Gastroesophageal sphincter (tissue), 3 donors: ENCODE measurements around the gene CBFB.

Experiments
- POLR2AphosphoS5 ChIP-seq: sonication (generic); formaldehyde crosslinking; IDR thresholded peaks from one replicate; pipeline ENCODE4 v1.6.1; 2017; ENCODE audit warnings: antibody characterized with exemption
- TF ChIP-seq, protein P1 (sequence below), 4 experiments: fragments of 200-600 bp in 2 of 4; fragments of 450-650 bp in 2 of 4; sonication (generic) in 1 of 4; IDR thresholded peaks; one replicate each; pipeline ENCODE4 v1.5.1; 2017 to 2019; ENCODE audit warnings: antibody characterized with exemption in 4 of 4, mild to moderate bottlenecking in 2 of 4, moderate library complexity in 2 of 4

DNA sequence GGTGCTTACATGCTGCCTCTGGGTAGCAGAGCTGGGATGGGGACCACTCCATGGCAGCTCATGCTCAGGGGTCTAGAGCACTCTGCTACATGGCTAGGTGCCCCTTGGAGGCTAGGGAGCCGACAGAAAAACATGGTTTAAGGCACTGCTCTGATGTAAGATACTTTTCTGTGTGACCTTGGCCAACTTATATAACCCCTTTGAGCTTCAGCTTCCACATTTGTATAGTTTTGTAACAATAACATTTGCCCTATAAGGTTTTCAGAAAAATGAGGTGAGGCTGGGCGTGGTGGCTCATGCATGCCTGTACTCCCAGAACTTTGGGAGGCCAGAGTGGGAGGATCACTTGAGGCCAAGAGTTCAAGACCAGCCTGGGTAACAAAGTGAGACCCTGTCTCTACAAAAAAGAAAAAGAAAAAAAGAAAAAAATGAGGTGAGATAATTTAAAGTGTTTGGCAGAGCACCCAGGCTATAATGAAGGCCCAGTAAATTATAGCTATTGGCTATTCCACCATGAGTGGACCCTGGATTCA lies 37.3 kb upstream of the CBFB start:
- no peak for TF ChIP-seq POLR2AphosphoS5
- TF ChIP-seq, protein P1, sequence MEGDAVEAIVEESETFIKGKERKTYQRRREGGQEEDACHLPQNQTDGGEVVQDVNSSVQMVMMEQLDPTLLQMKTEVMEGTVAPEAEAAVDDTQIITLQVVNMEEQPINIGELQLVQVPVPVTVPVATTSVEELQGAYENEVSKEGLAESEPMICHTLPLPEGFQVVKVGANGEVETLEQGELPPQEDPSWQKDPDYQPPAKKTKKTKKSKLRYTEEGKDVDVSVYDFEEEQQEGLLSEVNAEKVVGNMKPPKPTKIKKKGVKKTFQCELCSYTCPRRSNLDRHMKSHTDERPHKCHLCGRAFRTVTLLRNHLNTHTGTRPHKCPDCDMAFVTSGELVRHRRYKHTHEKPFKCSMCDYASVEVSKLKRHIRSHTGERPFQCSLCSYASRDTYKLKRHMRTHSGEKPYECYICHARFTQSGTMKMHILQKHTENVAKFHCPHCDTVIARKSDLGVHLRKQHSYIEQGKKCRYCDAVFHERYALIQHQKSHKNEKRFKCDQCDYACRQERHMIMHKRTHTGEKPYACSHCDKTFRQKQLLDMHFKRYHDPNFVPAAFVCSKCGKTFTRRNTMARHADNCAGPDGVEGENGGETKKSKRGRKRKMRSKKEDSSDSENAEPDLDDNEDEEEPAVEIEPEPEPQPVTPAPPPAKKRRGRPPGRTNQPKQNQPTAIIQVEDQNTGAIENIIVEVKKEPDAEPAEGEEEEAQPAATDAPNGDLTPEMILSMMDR (IDR thresholded peaks at IDR 0.05) = no peak
